Cardiac fibroblast (primary cell): Measurements from ENCODE around the gene MYL12B.

Source experiments
- DNase-seq, 2 donors: peaks; one replicate each; pipeline versions ENCODE4 v3.0.0 to v3.0.0-alpha.2; 2010; ENCODE audit warnings: low read depth in 2 of 2
- H3K4me3 ChIP-seq, 2 donors: replicated peaks in 1 of 2; 1 replicate in 1 of 2; 2 replicates in 1 of 2; pipeline ENCODE4 v1.5.1; 2011; ENCODE audit warnings: low read depth in 2 of 2, low read length in 2 of 2, mild to moderate bottlenecking in 2 of 2, moderate library complexity in 1 of 2
- TF ChIP-seq, protein P1 (sequence below): IDR thresholded peaks from one replicate; pipeline ENCODE4 v1.5.1; 2011; ENCODE audit warnings: low read depth, mild to moderate bottlenecking, low read length, inconsistent platforms

Gene MYL12B

GRCh38 chr18:3319399-3319798, 57.5 kb downstream of the MYL12B start:
- TF ChIP-seq, protein P1, sequence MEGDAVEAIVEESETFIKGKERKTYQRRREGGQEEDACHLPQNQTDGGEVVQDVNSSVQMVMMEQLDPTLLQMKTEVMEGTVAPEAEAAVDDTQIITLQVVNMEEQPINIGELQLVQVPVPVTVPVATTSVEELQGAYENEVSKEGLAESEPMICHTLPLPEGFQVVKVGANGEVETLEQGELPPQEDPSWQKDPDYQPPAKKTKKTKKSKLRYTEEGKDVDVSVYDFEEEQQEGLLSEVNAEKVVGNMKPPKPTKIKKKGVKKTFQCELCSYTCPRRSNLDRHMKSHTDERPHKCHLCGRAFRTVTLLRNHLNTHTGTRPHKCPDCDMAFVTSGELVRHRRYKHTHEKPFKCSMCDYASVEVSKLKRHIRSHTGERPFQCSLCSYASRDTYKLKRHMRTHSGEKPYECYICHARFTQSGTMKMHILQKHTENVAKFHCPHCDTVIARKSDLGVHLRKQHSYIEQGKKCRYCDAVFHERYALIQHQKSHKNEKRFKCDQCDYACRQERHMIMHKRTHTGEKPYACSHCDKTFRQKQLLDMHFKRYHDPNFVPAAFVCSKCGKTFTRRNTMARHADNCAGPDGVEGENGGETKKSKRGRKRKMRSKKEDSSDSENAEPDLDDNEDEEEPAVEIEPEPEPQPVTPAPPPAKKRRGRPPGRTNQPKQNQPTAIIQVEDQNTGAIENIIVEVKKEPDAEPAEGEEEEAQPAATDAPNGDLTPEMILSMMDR, result no peak
- peak in 1 of 2 donors; percentile 62 for DNase-seq
- no peak overlapping the region for H3K4me3 ChIP-seq

GRCh38 chr18:3319894-3320454, 58.0 kb downstream of the MYL12B start:
- no peak overlapping the region for H3K4me3 ChIP-seq
- TF ChIP-seq, protein P1, result no peak
- no peak for DNase-seq

GRCh38 chr18:3321133-3321812, 59.3 kb downstream of the MYL12B start:
- TF ChIP-seq, protein P1, result no peak
- peak; percentile 97 to 99 for DNase-seq
- H3K4me3 ChIP-seq, result no peak overlapping the region

DNA sequence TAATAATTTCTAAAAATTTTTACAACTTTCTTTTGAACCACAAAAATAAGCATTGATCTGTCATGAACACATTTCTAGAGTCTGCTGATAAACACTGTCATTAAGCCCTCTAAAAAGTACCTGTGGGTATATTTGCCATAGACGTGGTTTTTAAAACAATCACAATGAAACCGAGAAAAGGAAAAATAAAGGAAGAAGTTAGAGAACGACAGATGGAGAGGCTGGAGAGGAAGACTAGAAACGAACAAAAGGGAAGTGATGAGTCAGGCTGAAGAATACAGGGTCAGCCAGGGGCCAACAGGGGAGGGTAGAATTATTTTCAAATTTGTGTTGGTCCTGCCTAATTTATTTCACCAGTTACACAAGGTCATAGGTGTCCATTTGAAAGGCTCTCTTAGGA, 62.0 kb downstream of the MYL12B start:
- DNase-seq, result peak; percentile 48 to 59
- TF ChIP-seq, protein P1, result no peak
- no peak overlapping the region for H3K4me3 ChIP-seq
